Measurements from ENCODE around the gene FOXP1.

GRCh38 chr3:71262364-71263265 is 320.9 kb downstream of the FOXP1 start:
- no peak for TF ChIP-seq REST (IDR thresholded peaks at IDR 0.05; ENCODE audit: insufficient read depth in 1 of 2, low read depth in 2 of 2, low read length in 2 of 2)
- no peak for TF ChIP-seq TAF1 (IDR thresholded peaks at IDR 0.05; ENCODE audit: borderline replicate concordance, insufficient read depth, low read length)
